ENCODE results near the gene GHRHR.

Gene GHRHR

GRCh38 chr7:30990673-30991170 lies 27.0 kb downstream of the GHRHR start:
- no peak overlapping the region for H3K27ac ChIP-seq (ENCODE audit: low read depth, low read length)
- H3K79me2 ChIP-seq (ENCODE audit: control insufficient read depth, low read length), result no peaks in the 10 kb centered on the region
- H3K4me3 ChIP-seq (ENCODE audit: low read length), result no peak overlapping the region

GRCh38 chr7:30992414-30992813 lies 28.7 kb downstream of the GHRHR start:
- Histone ChIP-seq H3K27me3 (ENCODE audit: control insufficient read depth, low read length) (no peaks in the 10 kb centered on the region), H3K36me3 (ENCODE audit: control insufficient read depth, low read length) (no peaks in the 10 kb centered on the region), H4K20me1 (ENCODE audit: control insufficient read depth, insufficient read depth, low read depth, low read length) (no peaks in the 10 kb centered on the region), H3K4me1 (ENCODE audit: control insufficient read depth, low read length) (no peaks in the 10 kb centered on the region), H3K4me3 (ENCODE audit: low read length) (no peak overlapping the region), H3K9me2 (replicated peaks; ENCODE audit: control insufficient read depth, low read length) (no peaks in the 10 kb centered on the region), H3K27ac (ENCODE audit: low read depth, low read length) (no peak overlapping the region), H3K79me2 (ENCODE audit: control insufficient read depth, low read length) (no peaks in the 10 kb centered on the region), H3K4me2 (ENCODE audit: low read length) (no peak overlapping the region), H3K9me3 (ENCODE audit: control insufficient read depth, insufficient read depth, low read length) (no peaks in the 10 kb centered on the region; the same call in 1 of the 2 replicates), H3F3A (ENCODE audit: control insufficient read depth, insufficient read depth) (no peaks in the 10 kb centered on the region)
- TF ChIP-seq EZH2phosphoT487 (IDR thresholded peaks at IDR 0.05; ENCODE audit: borderline replicate concordance, low read length) (no peak), CTCF (IDR thresholded peaks at IDR 0.05; ENCODE audit: low read depth, low read length, poor library complexity, severe bottlenecking) (no peak)

More at GRCh38 chr7:30990673-30991170, 27.0 kb downstream of the GHRHR start:
- Histone ChIP-seq H3K9me2 (replicated peaks; ENCODE audit: control insufficient read depth, low read length) (no peaks in the 10 kb centered on the region), H3K9me3 (ENCODE audit: control insufficient read depth, insufficient read depth, low read length) (no peaks in the 10 kb centered on the region; the same call in 1 of the 2 replicates), H3K4me1 (ENCODE audit: control insufficient read depth, low read length) (no peaks in the 10 kb centered on the region), H3F3A (ENCODE audit: control insufficient read depth, insufficient read depth) (no peaks in the 10 kb centered on the region), H4K20me1 (ENCODE audit: control insufficient read depth, insufficient read depth, low read depth, low read length) (no peaks in the 10 kb centered on the region), H3K27me3 (ENCODE audit: control insufficient read depth, low read length) (no peaks in the 10 kb centered on the region), H3K36me3 (ENCODE audit: control insufficient read depth, low read length) (no peaks in the 10 kb centered on the region), H3K4me2 (ENCODE audit: low read length) (no peak overlapping the region)
- TF ChIP-seq CTCF (IDR thresholded peaks at IDR 0.05; ENCODE audit: low read depth, low read length, poor library complexity, severe bottlenecking) (no peak), EZH2phosphoT487 (IDR thresholded peaks at IDR 0.05; ENCODE audit: borderline replicate concordance, low read length) (no peak)

- Histone ChIP-seq H3K79me2 (ENCODE audit: control insufficient read depth, low read length) (no peaks in the 10 kb centered on the region), H3K9me3 (ENCODE audit: control insufficient read depth, insufficient read depth, low read length) (no peaks in the 10 kb centered on the region; the same call in 1 of the 2 replicates), H3K4me2 (ENCODE audit: low read length) (no peak overlapping the region), H3K4me3 (ENCODE audit: low read length) (no peak overlapping the region), H3F3A (ENCODE audit: control insufficient read depth, insufficient read depth) (no peaks in the 10 kb centered on the region), H3K27ac (ENCODE audit: low read depth, low read length) (no peak overlapping the region), H4K20me1 (ENCODE audit: control insufficient read depth, insufficient read depth, low read depth, low read length) (no peaks in the 10 kb centered on the region), H3K36me3 (ENCODE audit: control insufficient read depth, low read length) (no peaks in the 10 kb centered on the region), H3K27me3 (ENCODE audit: control insufficient read depth, low read length) (no peaks in the 10 kb centered on the region), H3K4me1 (ENCODE audit: control insufficient read depth, low read length) (no peaks in the 10 kb centered on the region), H3K9me2 (replicated peaks; ENCODE audit: control insufficient read depth, low read length) (no peaks in the 10 kb centered on the region)
- TF ChIP-seq CTCF (IDR thresholded peaks at IDR 0.05; ENCODE audit: low read depth, low read length, poor library complexity, severe bottlenecking) (no peak), EZH2phosphoT487 (IDR thresholded peaks at IDR 0.05; ENCODE audit: borderline replicate concordance, low read length) (no peak)
These were observed 30.7 kb downstream of the GHRHR start for GRCh38 chr7:30994206-30995100.
